Activated CD8-positive, alpha-beta T cell treated with anti-CD3 and anti-CD28 coated beads for 36 hours (primary cell): Measurements from ENCODE around the gene DEFB131A. TPM values are rescaled to one million over a fixed set of nuclear protein-coding genes. Genes with fewer than 3 reads are reported as not detected.
"Not testable (repeated sequence)": the region's sequence is repeated elsewhere in the genome, so short reads cannot be mapped to it uniquely, and the experiment has no call there.

ENCODE experiments used
- ATAC-seq: fragments of 200-7000 bp; cut with Tn5 transposase; one replicate; pipeline ENCODE4 v1.10.0; 2021; ENCODE audit warnings: mild to moderate bottlenecking, moderate library complexity
- CTCF ChIA-PET: fragments of 350-600 bp; sonication (Branson Sonifier 250); formaldehyde crosslinking; loops from one replicate; lab custom pipeline; 2021; ENCODE audit warnings: antibody characterized with exemption; lab: Charles Lee
- POLR2A ChIA-PET: fragments of 350-600 bp; sonication (Branson Sonifier 250); formaldehyde crosslinking; loops from one replicate; lab custom pipeline; 2021; ENCODE audit warnings: antibody characterized with exemption; lab: Charles Lee
- DNase-seq: peaks from one replicate; pipeline ENCODE4 v3.0.0-alpha.2; 2020
- H3K27ac Mint-ChIP-seq: one replicate; pipeline ENCODE4 v1.8.0; 2021; ENCODE audit warnings: mild to moderate bottlenecking, mixed read lengths
- H3K27me3 Mint-ChIP-seq: one replicate; pipeline ENCODE4 v1.8.0; 2021; ENCODE audit warnings: mixed read lengths
- H3K36me3 Mint-ChIP-seq: one replicate; pipeline ENCODE4 v1.8.0; 2021; ENCODE audit warnings: low read depth, mixed read lengths
- H3K4me1 Mint-ChIP-seq: one replicate; pipeline ENCODE4 v1.8.0; 2021; ENCODE audit warnings: low read depth, mixed read lengths
- H3K4me3 Mint-ChIP-seq: one replicate; pipeline ENCODE4 v1.8.0; 2021; ENCODE audit warnings: mild to moderate bottlenecking, moderate library complexity, mixed read lengths
- H3K9me3 Mint-ChIP-seq: one replicate; pipeline ENCODE4 v1.8.0; 2021; ENCODE audit warnings: mixed read lengths
- intact Hi-C: fragments of 100-400 bp; cut with micrococcal nuclease; formaldehyde crosslinking; loops from one replicate; pipeline ENCODE4 v1.10.0; 2022
- total RNA-seq, 2 experiments: library from RNA; stranded (reverse); gene quantifications; one replicate each; pipeline ENCODE4 v1.2.3, GENCODE V29; 2021
- TF ChIP-seq, protein P1 (sequence below): fragments of 200-600 bp; IDR thresholded peaks from one replicate; pipeline ENCODE4 v1.8.0; 2022; ENCODE audit warnings: antibody characterized with exemption, mild to moderate bottlenecking

Gene DEFB131A
- total RNA-seq, 2 experiments from 2014 or later = not detected

DNA sequence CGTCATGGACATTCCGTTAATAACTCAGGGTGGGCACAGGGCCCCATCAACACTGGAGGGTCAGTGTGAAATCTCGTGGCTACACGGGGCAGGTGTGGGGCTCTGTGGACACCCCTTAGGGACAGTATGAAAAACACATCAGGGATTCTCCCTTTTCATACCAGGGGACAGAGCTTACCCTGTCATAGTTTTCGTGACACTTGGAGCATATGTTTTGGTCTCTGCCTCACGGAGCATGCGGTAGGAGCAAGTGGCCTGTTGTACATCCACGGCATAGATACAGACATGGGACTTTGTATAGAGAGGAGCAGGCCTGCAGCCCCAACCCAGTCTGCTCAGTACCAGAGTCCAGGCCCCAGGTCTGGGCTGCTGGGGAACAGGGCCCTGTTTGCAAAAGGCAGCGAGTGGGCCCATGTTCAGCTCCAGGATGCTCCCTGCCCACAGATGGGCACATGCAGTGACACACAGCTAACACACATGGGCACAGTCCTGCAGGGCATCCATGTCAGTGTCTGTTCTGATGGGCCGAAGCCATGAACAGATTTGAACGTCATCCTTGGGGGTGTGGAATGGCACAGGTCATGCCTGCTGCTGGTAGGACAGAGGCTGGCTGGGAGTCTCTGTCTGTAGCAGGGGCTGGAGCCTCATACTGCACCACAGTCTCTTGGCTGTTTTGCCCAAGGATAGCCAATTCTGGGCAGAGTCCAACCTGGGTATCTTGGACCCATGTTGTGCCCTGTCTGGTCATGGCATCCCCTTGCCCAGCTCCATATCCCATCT lies 50.2 kb downstream of the DEFB131A start:
- intact Hi-C loops, H3K4me3 Mint-ChIP-seq, H3K36me3 Mint-ChIP-seq, ATAC-seq, H3K27ac Mint-ChIP-seq, DNase-seq, H3K9me3 Mint-ChIP-seq, H3K4me1 Mint-ChIP-seq, CTCF ChIA-PET, POLR2A ChIA-PET: not testable (repeated sequence)
- peaks cover 10% of the 10 kb centered on the region for H3K27me3 Mint-ChIP-seq

DNA sequence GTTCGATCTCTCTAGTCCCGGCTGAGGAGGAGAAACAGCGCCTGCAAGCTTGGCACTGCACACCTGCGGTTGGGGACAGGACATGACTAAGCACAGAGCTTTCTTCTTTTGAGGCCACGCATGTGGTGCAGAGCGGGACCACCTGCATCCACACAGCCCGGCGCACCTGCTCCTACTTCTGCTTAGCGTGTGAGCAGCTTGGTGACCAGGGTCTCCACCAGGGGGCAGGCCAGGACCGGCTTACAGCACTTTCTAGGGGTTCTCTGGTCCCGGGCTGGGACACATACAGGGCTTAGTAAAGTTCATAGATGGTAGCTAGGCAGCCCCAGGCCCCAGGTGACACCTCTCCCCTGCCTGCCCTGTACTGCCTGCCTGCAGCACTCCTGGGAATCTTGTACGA lies 51.2 kb downstream of the DEFB131A start:
- H3K9me3 Mint-ChIP-seq, H3K4me3 Mint-ChIP-seq, ATAC-seq, H3K27ac Mint-ChIP-seq, POLR2A ChIA-PET, H3K4me1 Mint-ChIP-seq, H3K36me3 Mint-ChIP-seq, intact Hi-C loops: not testable (repeated sequence)
- peak; percentile 91 for DNase-seq
- peaks cover 10% of the 10 kb centered on the region for H3K27me3 Mint-ChIP-seq
- TF ChIP-seq, protein P1, sequence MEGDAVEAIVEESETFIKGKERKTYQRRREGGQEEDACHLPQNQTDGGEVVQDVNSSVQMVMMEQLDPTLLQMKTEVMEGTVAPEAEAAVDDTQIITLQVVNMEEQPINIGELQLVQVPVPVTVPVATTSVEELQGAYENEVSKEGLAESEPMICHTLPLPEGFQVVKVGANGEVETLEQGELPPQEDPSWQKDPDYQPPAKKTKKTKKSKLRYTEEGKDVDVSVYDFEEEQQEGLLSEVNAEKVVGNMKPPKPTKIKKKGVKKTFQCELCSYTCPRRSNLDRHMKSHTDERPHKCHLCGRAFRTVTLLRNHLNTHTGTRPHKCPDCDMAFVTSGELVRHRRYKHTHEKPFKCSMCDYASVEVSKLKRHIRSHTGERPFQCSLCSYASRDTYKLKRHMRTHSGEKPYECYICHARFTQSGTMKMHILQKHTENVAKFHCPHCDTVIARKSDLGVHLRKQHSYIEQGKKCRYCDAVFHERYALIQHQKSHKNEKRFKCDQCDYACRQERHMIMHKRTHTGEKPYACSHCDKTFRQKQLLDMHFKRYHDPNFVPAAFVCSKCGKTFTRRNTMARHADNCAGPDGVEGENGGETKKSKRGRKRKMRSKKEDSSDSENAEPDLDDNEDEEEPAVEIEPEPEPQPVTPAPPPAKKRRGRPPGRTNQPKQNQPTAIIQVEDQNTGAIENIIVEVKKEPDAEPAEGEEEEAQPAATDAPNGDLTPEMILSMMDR = peak; percentile 38
- CTCF ChIA-PET = interaction anchor here (0.6 kb wide), 1 partner anchor 165 kb away, joined by 3 read pairs; no protein-coding TSS in a partner anchor

DNA sequence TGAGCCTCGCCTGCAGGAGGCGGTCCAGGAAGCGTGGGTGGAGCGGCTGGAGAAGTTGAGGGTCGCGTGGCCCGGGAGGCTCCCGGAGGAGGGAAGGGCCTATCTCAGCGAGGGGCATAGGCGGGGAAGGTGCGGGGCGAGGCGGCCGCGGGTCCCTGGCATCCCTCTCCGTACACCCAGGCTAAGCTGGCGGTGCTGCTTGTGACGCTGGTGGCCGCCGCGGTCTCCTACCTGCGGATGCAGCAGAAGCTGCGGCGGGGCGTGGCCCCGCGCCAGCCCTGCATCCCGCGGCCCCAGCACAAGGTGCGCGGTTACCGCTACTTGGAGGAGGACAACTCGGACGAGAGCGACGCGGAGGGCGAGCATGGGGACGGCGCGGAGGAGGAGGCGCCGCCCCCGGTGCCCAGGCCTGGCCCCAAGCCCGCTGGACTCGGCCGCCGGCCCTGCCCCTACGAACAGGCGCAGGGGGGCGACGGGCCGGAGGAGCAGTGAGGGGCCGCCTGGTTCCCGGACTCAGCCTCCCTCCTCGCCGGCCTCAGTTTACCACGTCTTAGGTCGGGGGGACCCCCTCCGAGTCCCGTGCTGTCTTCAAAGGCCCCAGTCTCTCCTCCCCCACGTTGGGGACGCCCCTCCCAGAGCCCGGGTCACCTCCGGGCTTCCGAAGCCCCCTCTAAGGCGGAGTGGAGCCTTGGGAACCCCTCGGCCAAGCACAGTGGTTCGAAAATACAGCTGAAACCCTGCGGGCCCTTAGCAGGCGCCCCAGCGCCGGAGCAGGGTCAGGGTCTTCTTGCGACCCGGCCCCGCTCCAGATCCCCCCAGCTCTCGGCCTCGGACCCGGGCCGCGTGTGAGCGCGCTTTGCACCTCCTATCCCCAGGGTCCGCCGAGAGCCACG lies 53.6 kb downstream of the DEFB131A start:
- POLR2A ChIA-PET, H3K9me3 Mint-ChIP-seq, H3K4me1 Mint-ChIP-seq, DNase-seq, H3K27me3 Mint-ChIP-seq, CTCF ChIA-PET, H3K36me3 Mint-ChIP-seq, intact Hi-C loops, ATAC-seq, H3K4me3 Mint-ChIP-seq, H3K27ac Mint-ChIP-seq: not testable (repeated sequence)

DNA sequence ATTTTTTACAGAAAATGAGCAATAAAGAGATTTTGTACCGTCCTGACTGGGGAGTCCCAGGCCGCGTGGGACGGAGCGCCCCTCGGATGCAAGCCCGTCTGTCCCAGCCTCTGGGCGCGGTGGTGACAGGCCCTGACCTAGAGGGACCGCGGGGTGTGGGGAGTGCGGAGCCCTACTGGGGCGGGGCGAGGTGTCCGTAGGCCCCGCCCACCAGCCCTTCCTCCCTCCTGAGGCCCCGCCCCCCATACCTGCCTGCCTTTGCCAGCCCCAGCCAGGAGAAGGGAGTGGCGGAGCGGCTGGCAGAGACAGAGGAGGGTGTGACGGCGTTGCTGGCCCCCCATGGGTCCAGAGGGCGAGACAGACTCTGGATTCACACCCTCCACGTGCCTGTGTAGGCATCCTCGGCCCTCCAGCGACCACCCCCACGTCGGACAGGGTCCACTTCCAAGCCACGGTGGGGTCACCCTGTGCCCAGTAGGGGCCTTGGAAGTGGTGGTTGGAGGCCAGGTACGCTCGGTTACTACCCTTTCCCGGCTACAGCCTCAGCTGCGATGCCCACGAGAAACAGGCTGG lies 54.3 kb downstream of the DEFB131A start:
- H3K9me3 Mint-ChIP-seq, H3K27ac Mint-ChIP-seq, H3K36me3 Mint-ChIP-seq, POLR2A ChIA-PET, ATAC-seq, CTCF ChIA-PET, H3K4me3 Mint-ChIP-seq, DNase-seq, H3K4me1 Mint-ChIP-seq, intact Hi-C loops, H3K27me3 Mint-ChIP-seq: not testable (repeated sequence)

DNA sequence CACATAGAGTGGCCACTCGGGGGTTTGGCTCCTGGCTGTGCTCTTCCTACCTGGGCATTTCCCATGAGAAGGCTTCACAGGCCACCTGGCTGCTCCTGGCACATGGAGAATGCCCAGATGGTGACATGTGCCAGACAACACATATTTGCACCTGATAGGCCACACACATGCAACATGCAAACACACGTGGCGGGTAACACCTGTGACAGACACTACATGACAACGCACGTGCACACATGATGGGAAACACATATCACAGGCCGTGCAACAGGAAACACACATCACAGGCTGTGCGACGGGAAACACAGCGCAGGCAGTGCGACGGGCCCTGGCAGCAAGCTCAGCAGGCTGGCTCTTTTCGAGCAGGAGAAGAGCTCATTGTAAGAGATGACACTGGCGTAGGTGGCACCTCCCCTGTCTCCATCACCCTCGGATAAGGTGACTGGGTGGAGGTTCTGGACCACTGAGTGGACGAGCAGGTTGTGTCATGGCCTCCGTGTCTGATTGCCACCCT lies 55.8 kb downstream of the DEFB131A start:
- POLR2A ChIA-PET, H3K27ac Mint-ChIP-seq, DNase-seq, H3K4me3 Mint-ChIP-seq, CTCF ChIA-PET, intact Hi-C loops, H3K27me3 Mint-ChIP-seq, H3K9me3 Mint-ChIP-seq, H3K36me3 Mint-ChIP-seq, ATAC-seq, H3K4me1 Mint-ChIP-seq: not testable (repeated sequence)

Other genes with a start within 250 kb of the DEFB131A start
- gene USP17L10, start 233.8 kb upstream of the DEFB131A start, total RNA-seq = not detected
- gene USP17L11, start 229.0 kb upstream of the DEFB131A start, total RNA-seq = not detected
- gene USP17L12, start 224.3 kb upstream of the DEFB131A start, total RNA-seq = not detected
- gene USP17L13, start 219.5 kb upstream of the DEFB131A start, total RNA-seq = not detected
- gene USP17L15, start 210.0 kb upstream of the DEFB131A start, total RNA-seq = not detected
- not detected for gene USP17L17, start 200.5 kb upstream of the DEFB131A start, total RNA-seq
- not detected for gene USP17L18, start 195.8 kb upstream of the DEFB131A start, total RNA-seq
- not detected for gene USP17L19, start 191.0 kb upstream of the DEFB131A start, total RNA-seq
- not detected for gene USP17L20, start 186.3 kb upstream of the DEFB131A start, total RNA-seq
- gene USP17L21, start 181.5 kb upstream of the DEFB131A start, total RNA-seq = not detected
- gene USP17L22, start 176.8 kb upstream of the DEFB131A start, total RNA-seq = not detected
- gene USP17L24, start 119.2 kb upstream of the DEFB131A start, total RNA-seq = not detected
- gene USP17L25, start 114.5 kb upstream of the DEFB131A start, total RNA-seq = not detected
- not detected for gene USP17L26, start 109.8 kb upstream of the DEFB131A start, total RNA-seq
- gene USP17L5, start 105.0 kb upstream of the DEFB131A start, total RNA-seq = not detected
- not detected for gene USP17L27, start 100.3 kb upstream of the DEFB131A start, total RNA-seq
- gene USP17L28, start 95.5 kb upstream of the DEFB131A start, total RNA-seq = not detected
- not detected for gene USP17L29, start 90.8 kb upstream of the DEFB131A start, total RNA-seq
- not detected for gene USP17L30, start 81.3 kb upstream of the DEFB131A start, total RNA-seq